ENCODE data around the gene HSPG2.

Gene HSPG2

GRCh38 chr1:21914880-21915640 is 22.1 kb downstream of the HSPG2 start:
- H3K4me3 ChIP-seq (ENCODE audit: low read depth, low read length), result no peak overlapping the region
- TF ChIP-seq CTCF (IDR thresholded peaks at IDR 0.05; ENCODE audit: low read depth, low read length), result no peak
- no peaks in the 10 kb centered on the region for H3K9me3 ChIP-seq
- no peaks in the 10 kb centered on the region for H3K27me3 ChIP-seq
- no peak for DNase-seq
- H3K36me3 ChIP-seq, result no peaks in the 10 kb centered on the region
- peaks cover 5% of the 10 kb centered on the region for H3K4me1 ChIP-seq

GRCh38 chr1:21914450-21914849 is 22.7 kb downstream of the HSPG2 start:
- Histone ChIP-seq H3K4me3 (ENCODE audit: low read depth, low read length) (no peak overlapping the region), H3K27me3 (no peaks in the 10 kb centered on the region)

GRCh38 chr1:21913763-21914162 is 23.3 kb downstream of the HSPG2 start:
- H3K9me3 ChIP-seq, result no peaks in the 10 kb centered on the region
- TF ChIP-seq CTCF (IDR thresholded peaks at IDR 0.05; ENCODE audit: low read depth, low read length), result no peak
- no peak for DNase-seq
- no peak overlapping the region for H3K4me3 ChIP-seq (ENCODE audit: low read depth, low read length)
- H3K27me3 ChIP-seq, result no peaks in the 10 kb centered on the region
- H3K4me1 ChIP-seq, result peaks cover 5% of the 10 kb centered on the region
- no peaks in the 10 kb centered on the region for H3K36me3 ChIP-seq

More at GRCh38 chr1:21914450-21914849, 22.7 kb downstream of the HSPG2 start:
- H3K4me1 ChIP-seq, result peaks cover 5% of the 10 kb centered on the region
- no peak for DNase-seq
- H3K36me3 ChIP-seq, result no peaks in the 10 kb centered on the region
- H3K9me3 ChIP-seq, result no peaks in the 10 kb centered on the region
- no peak for TF ChIP-seq CTCF (IDR thresholded peaks at IDR 0.05; ENCODE audit: low read depth, low read length)

GRCh38 chr1:21913258-21913657 is 23.9 kb downstream of the HSPG2 start:
- DNase-seq, result no peak
- no peaks in the 10 kb centered on the region for H3K27me3 ChIP-seq
- peaks cover 5% of the 10 kb centered on the region for H3K4me1 ChIP-seq
- no peak for TF ChIP-seq CTCF (IDR thresholded peaks at IDR 0.05; ENCODE audit: low read depth, low read length)
- H3K4me3 ChIP-seq (ENCODE audit: low read depth, low read length), result no peak overlapping the region
- H3K36me3 ChIP-seq, result no peaks in the 10 kb centered on the region
- no peaks in the 10 kb centered on the region for H3K9me3 ChIP-seq

GRCh38 chr1:21912038-21912758 is 24.9 kb downstream of the HSPG2 start:
- Histone ChIP-seq H3K4me3 (ENCODE audit: low read depth, low read length) (no peak overlapping the region), H3K27me3 (no peaks in the 10 kb centered on the region), H3K4me1 (peaks cover 5% of the 10 kb centered on the region), H3K9me3 (no peaks in the 10 kb centered on the region), H3K36me3 (no peaks in the 10 kb centered on the region)
- no peak for TF ChIP-seq CTCF (IDR thresholded peaks at IDR 0.05; ENCODE audit: low read depth, low read length)
- no peak for DNase-seq
